DMS114 treated with DMSO at 0.1 percent for 48 hours (cell line): ENCODE results near the gene KIAA0040.

Experiments
- DNase-seq: peaks from one replicate; lab custom pipeline; 2025; ENCODE audit not compliant: unreplicated experiment; lab: John Stamatoyannopoulos, UW

Gene KIAA0040

DNA sequence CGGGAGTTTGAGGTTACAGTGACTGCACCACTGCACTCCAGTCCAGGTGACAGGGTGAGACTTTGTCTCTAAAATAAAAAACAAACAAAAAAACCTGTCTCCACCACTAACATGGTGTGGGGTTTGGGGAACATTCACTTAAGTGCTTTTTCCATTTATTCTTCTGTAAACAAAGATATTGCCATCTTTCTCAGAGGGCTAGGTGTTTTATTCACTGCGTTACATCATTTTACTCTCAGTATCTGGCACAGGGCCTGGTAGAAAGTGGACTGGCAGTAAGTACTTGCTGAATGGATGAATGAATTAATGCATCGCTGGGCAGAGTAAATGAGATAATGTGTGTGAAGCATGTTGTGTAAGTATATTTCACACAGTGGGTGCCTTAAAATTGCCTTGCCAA is 20.1 kb downstream of the KIAA0040 start:
- no peak for DNase-seq

DNA sequence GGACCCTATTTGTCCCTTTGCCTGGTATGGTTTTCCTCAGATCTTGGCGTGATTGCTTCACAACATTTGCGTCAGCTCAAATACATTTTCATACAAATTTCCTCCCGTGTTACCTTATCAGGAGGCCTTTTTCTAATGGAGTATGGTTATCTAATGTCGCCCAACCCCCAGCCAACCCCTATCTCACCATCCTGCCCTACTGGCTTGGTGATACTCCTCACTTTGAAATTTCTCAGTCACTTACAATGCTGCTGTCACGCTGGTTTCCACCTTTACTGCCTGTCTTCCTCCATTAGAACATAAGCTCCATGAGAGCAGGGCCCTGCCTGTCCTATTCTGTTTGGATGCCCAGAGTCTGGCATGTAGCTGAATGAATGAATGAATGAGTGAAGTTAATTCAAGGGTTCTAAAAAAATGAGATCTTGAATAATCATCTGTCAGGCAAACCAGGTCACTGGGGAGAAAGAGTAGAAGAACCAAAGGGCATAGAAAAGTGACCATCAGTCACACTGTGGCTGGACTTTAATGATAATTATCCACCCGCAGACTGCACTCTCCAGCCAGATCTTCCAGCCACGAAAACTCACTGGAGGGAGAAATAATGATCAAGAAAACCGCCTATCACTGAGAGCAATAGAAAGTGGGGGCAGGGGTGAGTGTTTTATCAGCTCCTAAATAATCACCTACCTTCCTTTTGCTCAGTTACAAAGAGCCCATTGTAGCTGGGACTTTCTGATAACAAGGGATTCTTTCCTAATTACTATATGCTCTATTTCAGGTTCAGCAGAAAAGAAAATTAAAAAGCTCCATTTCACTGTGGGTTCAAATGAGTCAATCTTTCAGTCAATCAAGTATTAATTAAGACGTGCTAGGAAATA is 21.3 kb downstream of the KIAA0040 start:
- no peak for DNase-seq

DNA sequence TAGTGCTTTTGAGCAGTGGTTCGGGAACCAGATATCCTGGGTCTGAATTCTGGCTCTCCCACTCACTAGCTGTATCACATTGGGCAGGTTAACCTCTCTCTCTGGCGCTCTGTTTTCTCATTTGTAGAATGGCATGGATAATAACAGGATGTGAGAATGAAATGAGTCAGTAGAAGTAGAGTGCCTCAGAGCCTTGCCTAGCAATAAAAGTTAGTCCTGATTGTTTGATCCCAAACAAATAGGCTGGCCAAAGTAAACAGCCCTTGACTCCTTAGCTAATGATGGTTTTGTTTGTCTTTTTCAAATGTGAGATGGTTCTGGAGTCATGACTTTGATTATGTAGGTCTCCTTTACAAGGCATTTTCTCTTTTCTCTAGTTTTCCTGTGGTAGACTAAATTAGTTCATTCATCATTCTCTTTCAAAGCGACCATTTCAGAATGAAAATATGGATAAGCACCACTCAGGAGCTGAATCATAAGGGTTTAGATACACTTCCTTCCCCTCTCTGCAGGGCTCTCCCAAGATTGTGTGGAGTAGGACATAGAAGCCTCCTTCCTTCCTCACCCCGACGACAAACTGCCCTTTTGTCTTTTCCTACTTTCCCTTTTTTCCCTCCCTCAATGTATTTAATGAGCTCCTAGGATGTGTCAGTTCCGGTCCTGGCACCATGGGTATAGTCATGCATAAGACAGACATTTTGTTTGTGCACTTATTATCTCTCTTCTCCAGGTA is 23.1 kb downstream of the KIAA0040 start:
- DNase-seq: no peak

DNA sequence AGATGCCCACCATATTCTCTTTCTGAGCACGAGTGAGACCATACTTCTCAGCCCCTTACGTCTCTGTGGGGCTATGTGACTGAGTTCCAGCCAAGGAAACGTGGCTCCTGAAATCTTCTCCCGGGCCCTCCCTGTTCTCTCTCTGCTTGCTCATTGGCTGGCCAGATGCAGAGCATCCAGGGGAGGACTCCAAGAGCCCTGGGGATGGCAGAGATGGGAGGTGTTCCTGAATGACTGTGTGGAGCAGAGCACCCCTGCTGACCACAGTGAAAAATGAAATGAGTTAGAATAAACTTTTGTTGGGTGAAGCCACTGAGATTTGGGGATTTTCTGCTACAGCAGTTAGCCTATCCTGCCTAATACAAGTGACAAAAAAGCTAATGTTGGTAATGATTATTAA is 23.8 kb downstream of the KIAA0040 start:
- no peak for DNase-seq

DNA sequence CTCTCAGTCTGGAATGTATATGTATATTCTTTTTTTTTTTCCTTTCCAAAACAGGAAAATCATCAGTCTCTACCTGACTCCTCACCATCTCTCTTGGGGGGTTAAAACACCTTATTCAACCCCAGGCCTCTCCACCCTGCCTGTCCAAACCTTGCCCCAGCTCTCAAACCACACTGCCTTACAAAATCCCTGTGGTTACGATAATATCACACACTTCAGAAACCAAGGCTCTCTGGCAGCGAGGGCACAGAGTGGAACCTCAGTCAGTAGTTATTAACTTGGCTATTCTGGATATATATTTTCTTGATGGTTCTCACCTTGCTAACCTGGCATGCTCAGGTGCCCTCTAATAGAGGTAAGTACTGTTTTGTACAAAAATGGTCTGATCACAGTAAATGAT is 24.7 kb downstream of the KIAA0040 start:
- DNase-seq: no peak

DNA sequence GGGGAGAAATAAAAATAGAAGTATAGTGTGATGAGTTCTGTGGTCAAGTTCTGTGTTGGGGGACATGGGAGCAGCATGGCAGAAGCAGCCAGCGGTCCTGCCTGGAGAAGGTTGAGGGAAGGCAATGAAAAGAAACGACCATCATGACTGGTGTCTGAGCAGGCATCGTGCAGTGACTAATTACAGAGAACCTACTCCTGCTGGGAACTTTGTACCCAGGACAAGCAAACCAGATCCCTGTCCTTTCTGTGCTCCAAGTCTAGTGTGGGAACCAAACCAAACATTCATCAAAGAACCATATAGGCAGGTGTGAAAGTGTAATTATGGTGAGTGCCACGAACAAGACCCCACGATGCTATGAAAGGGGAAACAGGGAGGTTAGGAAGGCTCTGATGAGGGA is 25.8 kb downstream of the KIAA0040 start:
- no peak for DNase-seq

DNA sequence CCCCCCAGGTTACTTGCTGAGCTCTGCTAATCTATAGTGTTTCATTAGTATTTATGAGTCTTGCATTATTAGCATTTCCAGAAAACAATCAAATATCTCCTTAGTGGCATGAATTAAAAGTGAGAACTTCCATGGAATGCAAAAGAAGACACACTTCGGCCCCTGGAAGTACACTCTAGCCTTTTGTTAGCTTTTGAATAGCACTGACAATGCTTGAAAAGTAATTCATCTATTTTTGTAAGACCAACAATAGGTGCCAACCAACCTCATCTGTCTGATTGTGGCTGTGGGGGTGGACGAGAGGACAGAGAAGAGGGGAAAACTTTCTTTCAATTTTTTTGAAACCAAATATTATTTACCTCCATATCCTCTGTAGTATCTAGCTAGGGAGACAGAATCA is 27.8 kb downstream of the KIAA0040 start:
- no peak for DNase-seq

DNA sequence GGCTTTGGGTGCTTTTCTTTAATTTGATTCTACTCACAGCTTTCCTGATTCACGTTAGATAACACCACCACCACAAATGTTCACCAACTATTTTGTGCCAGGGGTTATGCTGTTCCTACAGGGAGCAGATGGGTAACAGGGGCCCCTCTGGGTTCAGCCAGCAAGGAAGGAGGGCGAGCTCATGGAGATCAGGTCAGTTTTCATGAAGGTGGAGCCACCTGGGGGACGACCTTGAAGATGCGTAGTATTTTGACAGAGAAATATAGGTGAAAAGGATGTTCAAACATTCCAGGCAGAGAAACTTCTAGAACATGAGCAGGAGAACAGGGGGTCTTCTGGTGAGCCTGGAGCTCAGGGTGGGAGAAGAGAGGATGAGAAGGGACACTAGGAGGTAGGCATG is 28.9 kb downstream of the KIAA0040 start:
- DNase-seq: no peak

DNA sequence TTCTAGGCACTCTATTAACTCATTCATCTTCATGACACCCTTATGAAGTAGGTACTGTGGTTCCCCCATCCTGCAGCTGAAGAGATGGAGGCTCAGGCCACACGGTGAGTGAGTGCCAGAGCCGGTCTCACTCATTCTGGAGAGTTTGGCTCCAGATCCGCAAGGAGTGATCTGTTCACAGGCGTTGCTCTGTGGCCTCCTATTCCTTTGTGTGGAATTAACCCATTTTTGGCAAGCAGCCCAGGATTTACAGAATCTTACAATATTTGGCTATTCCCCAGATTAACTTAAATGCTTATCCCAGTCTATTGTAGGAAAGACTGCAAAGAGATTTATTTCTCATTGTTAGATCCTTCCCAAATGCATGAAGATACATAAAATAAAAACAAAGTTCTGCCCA is 29.6 kb downstream of the KIAA0040 start:
- DNase-seq: no peak

DNA sequence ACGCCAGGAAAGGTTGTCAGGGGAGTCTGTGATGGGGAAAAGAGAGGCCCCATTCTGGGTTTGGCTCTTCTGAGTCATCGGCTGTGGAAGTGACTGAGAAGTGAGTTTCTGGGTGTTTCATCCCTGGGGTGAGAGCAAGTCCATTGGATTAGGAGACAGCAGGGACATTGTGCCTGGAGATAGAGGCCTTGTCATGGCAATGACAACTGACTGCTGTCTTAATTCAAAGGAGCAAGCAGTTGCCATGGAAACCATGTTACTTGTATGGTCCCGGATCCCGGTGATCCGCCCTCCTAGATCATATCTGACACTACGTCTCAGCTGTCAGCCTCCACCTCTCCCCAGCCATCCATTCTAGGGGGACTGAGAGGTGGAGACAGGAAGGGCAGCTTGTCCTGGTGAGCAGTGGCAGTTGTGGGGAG is 34.4 kb downstream of the KIAA0040 start:
- DNase-seq: no peak

DNA sequence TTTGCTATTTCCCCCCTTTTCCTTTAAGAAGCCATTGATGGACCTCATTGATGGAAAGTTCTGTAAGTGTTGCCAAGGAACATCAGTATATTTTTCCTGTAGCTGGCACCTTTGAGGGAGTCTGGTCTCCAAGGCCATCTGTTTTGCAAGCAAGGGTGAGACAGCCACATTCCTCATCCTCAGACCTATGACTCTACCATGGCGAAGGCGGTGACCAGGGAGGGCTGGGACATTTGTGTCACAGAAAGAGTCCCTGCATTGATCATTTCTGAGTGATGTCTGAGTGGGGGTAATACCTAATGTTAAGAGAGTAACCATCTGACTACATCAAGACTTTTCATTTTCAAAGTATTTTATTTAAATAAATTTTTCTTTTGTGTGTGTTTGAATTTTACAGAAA is 35.4 kb downstream of the KIAA0040 start:
- no peak for DNase-seq

DNA sequence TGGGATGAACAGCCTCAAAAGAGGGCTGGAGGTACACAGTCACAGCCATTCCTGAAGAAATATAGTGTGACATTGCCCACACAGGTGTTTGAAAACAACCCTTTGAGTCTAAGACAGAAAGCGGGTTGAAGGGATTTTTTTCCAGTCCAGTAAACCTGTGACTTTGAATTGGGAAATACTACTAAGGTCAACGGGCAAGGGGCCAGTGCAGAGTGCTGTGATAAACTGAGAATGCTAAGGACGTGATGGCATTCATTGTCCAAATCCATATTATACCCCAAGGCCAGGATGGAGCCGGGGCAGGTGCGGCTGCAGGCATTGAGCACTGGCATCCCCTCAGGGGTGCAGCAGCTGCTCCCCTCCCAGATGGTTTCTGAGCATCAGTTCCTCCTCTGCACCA is 36.6 kb downstream of the KIAA0040 start:
- no peak for DNase-seq

DNA sequence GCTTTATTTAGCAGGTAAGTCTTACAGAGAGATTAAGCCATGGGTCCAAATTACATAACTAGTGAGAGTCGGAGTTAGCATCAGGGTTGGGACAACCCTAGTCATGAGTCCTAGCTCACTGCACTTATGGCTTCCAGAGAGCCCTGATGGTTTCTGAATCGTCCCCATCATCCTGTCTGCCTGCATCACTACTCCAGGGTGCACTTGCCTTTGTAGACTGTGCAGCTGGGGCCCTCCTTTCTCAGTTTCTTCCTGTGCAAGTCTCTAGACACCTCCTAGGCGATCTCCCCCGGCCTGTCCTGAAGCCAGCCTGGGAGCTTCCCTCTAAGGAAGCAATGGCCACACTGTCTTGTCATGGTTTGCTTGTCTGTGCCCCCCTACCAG is 37.1 kb downstream of the KIAA0040 start:
- no peak for DNase-seq

DNA sequence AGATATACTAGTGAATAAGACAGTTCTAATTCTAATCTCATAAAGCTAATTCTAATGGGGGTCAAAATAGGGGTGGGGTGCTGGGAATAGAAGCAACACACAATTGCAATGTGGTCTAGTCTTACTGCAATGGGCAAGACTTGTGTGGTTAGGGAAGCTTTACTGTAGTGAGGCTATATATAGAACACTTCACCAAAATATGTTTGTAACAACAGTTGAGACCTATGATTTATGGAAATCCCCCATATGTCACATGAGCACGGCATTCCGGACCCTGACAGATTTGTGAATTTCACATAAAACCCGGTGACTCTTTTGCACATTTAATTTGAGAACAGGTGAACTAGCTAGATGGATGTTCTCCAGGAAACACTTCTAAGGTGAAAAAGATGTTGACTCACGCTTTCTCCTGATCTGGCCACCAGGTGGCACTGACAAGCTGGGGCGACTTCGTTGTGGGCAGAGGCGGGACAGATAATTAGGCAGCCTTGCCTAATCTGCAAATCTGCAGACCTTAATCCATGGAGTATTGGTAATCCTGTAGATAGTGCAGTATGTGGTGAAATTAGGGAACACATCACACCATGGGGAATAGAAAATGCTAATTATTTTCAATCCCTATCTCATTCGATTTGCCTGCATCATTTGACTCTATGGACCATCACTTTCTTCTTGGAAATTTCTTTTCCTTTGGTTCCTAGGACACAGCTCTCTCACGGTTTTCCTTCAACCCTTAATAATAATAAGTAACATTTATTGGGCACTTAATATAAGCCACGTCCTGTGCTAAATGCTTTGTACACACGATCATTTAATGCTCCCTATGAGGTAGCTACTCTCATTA is 37.7 kb downstream of the KIAA0040 start:
- peak; percentile 39 for DNase-seq

DNA sequence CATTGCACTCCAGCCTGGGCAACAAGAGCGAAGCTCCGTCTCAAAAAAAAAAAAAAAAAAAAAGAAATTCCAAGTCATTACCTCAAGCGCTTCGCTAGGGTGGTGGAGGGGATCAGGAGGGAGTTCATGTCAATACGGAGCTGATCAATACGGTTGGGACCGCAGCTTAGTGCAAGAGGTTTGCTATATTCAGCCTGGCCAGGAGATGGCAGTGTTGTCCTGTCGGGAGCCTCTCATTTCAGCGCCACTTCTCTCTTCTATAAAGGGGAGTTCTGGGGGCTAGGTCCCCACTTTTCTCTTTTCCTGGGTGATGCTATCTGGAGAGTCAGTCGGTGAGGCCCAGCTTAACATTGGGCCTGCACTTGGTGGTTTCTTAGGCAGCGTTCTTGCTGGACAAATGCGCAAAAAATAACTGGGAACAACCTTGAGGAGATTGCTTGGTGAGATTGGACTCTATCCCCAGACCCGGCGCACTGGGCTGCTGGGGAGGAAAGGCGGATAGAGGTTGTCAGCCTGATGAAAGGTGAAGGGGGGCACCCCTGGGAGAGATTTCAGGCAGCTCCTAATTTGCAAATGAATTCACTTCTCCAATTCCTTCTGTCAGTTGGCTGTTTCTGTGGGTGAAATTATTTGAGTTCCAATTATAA is 40.4 kb downstream of the KIAA0040 start:
- DNase-seq: peak; percentile 47

DNA sequence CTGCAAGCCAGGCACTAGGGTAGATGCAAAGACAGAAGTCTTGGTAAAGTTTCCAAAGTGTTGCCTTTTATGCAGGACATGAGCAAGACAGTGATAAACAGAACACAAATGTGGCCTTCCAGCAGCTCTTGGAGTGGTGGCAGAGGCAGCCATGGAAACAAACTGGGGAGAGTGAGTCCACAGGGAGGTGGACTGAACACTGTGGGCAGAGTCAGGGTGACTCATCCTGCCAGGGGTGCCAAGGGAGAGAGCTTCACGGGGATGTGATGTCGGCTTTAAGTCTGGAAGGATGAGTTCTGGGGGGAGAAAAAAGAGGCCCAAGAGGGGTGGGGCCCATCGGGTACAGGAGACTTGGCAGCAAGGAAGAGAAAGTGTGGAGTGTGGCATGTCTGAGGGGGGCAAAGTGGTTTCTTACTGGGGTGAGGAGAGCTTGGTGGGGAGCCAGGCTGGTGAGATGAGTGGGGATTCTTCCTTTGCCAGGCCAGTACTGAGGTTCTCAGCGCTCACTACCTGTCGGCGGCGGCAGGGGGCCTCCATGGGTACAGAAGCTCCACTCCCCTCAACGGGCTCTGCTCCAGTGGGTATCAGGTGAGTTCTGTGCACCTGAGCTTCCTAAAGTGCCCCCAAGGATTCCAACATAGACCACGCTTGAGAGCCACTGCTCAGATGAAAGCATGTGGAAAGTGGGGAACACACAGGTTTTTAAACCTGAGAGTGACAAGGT is 41.8 kb downstream of the KIAA0040 start:
- DNase-seq: no peak

DNA sequence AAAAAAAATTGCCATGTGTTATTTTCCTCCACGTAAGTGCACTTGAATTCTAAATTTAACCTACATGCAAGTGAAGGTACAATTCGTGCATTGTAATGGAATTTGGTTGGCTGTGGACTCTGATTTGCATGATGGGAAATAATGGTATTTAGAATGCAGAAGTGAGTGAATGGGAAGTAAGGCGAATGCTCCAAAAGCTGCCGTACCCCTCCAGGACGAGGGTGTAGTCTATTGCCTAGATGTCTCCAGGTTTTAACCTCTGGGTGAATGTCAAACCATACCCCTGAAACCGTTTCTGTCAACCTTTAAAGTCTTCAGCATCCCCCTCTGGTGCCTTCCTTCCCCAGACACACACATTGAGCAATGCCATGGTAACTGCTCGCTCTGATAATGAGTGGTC is 44.5 kb downstream of the KIAA0040 start:
- DNase-seq: no peak

DNA sequence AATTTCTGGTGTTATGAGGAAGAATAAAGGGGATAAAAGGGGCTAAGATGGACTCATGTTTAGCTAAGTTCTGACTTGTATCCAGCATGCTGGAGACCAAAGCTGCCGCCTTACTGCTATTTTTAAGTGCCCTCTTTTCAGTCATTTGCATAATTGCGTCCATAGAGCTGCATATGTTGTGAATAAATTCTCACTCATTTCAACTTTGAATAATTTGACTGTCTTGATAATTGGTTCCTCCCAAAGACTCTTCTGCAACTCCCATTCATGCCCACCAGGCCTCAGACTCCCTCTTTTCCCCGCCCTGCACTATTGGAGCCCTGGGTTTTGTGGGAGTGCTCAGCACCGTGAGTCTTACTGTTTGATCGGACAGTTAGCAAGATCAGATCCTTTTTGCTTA is 45.0 kb downstream of the KIAA0040 start:
- DNase-seq: no peak

DNA sequence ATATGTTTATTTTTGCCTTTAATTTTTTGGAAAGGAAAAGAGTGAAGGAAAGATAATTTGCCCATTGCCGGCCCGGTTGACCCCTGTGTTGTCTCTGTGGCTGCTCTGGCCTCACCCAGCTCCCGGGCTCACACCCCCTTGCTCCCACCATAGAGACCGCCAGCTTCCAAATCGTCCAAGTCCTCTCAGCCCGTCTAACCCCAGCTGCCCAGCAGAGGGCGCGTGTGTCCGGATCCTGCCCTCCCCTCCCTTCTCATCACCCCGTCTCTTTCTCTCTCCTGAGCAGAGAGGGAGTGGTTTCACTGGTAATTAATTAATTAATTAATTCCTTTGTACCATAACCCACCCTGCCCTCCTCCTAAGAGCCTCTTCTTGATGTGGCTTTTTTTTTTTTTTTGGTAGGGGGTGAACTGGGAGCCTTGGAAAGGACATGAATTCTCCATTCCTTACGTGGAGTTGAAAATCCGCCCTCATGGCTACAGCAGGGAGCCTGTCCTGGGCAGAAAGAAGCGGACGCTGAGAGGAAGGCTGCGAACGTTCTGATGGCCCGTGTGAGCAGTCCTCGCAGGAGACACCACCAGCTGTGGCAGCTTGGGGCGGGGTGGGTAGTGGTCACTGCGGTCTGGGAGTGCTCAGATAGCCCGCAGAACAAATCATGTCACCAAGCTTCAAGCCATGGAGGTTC is 45.9 kb downstream of the KIAA0040 start:
- peak; percentile 25 for DNase-seq
